GM21367 (cell line): ENCODE data around the gene BTBD2.
A peak's percentile ranks its signal among the peaks of the same experiment; 100 is the strongest.

Source experiments
- ATAC-seq: cut with Tn5 transposase; IDR thresholded peaks from one replicate; pipeline ENCODE4 v1.9.1; 2021; ENCODE audit not compliant: unreplicated experiment

The BTBD2 gene

DNA sequence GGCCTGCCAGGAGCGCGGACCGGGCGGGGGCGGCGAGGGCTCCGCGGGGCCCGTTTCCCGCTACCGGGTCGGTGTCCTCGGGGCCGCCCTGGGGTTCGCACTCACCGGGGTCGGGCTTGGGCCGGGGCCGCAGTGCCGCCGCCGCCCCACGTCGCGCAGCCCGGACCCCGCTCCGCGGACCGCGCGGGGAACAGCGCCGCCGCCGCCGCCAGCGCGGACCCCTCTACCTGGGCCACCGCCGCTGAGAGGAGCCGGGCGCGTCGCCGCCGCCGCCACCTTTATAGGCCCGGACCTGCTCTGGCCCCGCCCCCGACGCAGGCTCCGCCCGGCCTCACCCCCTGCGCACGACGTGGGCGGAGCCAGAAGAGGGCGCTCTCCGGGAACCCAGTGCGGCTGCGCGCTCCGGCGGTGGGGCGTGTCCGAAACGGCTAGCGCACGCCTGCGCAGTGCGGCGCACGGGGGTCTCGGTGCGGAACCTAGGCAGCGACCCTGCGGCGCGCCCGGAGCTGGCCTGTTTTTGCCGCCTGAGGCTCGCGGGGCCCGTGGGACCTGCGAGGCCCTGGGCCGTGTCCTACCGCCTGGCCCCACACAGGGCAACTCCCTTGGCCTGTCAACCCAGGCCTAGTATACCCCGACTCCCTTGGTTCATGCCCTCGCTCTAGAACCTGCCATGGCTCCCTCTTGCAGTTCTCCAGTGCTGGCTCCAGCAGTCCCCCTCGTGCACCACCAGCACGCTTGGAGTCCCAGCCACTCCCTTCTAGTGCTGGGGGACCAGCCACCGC is 35.7 kb upstream of the BTBD2 start, which contains the start of gene MKNK2:
Gene MKNK2 (minus strand): TSS at position 254 of the 782 bp plus-strand sequence. CDS start 393 bp downstream, outside the sequence.
- peak; percentile 40 for ATAC-seq

DNA sequence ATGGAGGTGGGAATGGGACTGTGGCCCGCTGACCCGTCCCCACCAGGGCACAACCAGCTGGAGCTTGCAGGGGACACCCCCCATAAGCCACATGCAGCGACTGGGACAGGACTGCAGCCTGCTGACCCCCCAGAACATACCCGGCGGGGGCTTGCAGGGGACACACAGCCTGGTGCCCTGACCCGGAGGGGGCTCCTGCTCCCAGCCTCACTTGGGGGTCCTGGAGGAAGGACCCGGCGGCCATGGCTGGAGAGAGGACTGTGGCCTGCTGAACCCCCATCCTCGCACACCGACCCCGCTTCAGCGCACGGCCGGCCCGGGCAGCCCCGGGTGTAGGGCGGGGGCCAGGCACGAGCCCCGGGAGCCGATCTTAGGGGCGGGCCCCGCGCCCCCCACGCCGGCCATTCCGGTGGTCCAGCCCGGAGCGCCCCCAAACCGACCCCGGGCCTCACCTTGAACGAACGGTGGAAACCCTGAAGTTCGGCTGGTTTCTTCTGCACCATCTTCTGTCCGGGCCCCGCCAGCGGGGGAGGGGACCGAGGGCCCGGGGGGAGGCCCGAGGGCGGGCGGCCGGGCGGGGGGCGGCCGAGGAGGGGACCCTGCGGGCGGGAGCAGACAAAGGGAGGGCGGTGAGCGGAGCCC is 35.0 kb upstream of the BTBD2 start:
- peak; percentile 1 for ATAC-seq

DNA sequence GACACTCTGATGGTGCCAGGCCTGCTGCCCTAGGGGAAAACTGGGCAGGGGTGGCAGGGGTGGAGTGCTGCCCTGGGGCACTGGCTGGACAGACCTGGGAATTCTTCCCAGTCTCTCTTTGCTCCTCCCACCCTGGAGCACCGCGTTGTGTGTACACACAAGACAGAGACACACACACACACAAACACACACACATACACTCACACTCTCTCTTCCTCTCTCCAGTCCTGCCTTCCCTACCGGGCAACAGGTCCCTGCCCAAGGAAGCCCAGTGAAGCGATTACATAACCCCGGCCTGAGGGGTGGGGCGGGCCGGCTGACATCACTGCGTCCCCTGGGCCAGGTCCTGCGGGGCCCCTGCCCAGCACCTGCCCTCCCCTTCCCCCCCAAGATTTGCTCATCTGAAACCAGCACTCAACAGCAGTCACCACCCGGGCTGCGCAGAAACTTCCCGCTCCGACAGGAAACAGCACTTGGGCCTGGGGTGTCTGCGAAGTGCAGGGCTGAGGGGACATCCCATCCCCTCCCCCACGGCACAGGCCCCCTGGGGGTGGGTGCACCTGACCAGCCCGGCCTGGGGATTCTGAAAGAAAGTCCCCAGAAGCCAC is 34.3 kb upstream of the BTBD2 start:
- no peak for ATAC-seq

DNA sequence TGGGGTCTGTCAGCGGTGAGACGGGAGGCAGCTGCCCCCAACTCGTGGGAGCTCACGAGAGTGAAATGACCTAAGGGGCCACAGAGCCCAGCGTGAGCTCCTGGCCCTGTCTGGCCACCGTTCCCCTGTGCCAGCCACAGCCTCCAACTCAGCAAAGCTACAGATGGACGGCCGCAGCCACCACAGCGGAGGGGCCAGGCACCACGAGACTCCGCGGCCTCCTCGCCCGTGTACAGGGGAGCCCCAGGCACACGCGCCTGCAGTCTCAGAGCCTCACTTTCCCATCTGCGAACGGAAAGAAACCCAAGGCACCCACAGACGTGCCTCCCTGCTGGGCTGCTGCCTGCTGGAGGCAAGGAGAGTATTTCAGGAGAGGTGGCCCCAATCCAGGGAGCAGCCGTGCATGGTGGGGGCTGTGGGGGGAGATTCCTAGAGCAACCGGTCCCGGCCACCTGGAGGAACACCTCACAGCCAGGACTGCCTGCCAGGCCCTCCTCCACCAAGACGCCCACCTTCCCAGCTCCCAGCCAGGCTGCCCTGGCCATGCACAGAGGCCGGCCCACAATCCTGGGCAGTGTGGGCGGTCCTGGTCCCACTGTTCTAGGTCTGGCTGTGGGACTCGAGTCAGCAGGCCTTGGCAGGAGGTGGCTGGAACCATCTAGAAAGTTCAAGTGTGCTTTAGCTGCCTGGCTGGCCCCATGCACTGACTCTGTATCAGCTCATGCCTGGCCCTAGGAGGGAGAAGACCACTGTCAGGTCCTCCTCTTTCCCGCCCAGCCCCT is 33.6 kb upstream of the BTBD2 start:
- no peak for ATAC-seq

DNA sequence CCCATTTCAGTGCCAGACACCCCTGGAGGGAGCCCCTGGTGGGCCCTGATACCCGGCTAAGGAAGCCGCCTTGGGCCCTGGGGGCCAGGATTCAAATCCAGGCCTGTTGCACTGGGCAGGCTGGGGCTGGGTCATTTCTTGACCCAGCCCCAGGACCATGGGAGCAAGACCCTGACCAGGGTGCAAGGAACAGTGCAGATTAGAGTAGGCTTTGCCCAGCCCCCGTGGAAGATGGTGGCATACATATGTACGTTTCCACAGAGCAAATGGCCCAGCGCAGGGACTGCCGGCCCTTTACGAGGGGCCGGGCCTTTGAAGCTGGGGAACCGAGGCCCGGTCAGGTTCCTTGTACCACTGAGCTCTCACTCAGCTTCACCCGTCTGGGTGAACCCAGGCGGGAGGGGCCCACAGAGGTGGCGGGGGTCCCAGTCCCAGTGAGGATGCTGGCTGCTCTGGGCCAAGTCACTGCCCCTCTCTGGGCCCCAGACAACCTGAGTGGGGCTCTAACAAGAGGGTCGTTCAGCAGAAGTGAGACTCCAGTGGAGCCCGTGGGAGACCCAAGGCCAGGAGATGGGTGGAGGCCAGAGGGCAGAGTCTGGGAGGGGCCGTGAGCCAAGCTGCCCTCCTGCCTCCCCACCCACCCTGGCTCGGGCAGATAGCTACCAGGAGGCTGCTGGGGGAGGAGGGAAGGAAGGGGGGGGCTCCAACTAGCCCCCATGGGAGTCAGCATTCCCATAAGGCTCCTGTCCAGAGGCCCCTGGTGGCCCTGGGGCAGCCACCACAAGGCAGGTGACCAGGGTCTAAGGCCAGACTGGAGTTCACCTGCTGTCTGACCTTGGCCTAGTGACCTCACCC is 32.8 kb upstream of the BTBD2 start:
- ATAC-seq: no peak

DNA sequence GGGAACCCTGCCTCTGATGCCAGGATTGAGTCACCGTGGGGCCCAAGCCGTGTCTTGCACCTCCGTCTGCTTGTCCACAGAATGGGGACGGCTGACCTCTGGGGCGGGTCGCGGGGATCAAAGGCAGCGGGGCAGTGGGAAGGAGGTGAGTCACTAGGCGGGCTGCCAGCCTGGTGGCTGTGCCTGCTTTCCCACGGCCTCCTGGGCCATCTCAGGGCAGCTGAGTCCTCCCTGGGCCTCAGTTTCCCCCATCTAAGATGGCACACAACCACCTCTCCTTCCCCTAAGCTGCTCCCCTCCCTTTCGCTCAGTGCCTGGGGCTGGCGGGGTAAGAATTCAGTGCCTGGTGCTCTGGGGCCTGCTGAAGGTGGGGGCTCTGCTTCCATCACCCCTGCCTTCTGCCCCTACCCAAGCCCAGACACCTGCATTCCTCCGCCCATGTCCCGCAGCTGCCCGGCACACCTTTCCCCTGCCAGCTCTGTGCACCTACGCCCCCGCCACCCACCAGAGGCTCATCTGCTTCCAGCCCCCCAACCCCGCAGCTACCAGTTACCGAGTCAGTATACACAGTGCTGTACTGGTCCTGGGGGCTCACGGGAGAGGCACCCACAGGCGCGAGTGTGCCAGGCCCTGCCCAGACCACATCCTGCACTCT is 32.1 kb upstream of the BTBD2 start:
- no peak for ATAC-seq

DNA sequence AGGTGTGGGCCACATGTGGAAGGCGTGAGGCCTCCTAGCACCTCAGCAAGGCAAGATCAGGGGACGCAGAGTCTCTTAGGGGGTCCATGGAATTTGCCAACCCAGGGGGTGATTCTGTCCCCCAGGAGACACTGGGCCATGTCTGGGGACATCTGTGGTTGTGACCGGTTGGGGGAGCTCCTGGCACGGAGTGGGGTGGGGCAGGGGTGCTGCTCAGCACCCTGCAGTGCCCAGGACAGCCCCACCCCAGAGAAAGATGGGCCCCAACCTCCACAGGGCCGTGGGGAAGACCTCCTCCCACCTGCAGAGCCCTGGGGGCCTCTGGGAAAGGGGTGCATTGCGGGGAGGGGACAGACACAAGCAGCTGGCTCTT is 31.5 kb upstream of the BTBD2 start:
- ATAC-seq: no peak

DNA sequence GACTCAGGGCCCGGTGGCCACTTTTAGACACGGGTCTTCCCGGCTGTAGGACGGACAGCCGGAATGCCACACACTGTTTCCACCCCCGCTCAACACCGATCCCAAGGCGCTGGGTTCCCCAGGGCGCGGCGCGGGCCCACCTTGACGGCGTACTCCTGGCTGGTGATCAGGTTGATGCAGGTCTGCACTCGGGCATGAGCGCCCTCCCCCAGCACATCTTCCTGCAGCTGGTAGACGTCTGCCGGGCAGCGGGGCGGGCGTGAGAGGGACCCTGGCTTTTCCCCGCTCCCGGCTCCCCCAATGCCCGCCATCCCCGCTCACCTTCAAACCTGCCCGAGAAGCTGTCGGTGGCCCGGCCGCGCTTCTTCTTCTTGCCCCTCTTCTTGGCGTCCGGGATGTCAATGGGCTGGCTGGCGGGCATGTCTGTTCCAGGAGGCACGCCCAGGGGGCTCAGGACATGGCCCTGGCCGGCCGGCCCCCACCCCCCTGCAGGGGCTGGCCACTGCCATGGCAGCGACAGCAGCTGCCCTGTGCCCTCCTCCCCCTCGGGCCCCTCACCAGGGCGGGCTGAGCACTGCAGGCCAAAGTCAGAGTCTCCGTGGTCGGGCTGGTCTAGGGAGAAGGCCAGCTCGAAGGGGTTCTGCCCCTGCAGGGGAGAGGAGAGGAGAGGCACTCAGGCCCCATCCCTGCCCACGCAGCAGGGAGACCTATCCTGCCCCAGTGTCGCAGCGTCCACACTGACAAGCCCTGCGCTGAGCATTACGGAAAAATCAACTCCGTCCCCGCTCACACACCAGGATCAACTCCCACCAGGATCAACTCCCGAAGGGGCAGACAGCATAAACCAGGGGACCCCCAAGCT is 30.8 kb upstream of the BTBD2 start:
- ATAC-seq: no peak

DNA sequence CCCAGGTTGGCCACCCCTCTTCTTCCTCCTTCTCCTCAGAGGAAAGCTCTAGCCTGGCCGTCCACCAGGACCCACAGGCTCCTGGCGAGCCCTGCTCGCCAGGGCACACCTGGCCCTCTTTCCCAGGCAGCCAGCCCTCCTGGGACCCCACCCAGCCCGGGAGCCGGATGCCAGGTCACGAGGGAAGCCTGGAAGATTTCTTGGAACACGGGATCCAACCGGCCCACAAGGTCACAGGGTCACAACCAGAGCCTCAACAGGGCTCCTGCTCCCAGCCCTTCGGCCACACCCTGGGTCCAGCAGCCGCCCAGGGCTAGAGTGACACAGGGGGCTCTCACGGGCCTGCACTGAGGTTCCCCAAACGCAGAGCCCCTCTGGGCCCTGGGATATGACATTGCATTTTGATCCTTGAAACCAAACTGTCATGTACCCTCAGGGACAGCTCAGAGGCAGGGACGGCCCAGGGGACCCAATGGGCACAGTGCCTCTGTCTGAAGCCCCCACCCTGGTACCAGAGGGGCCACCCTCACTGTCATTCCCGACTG is 30.1 kb upstream of the BTBD2 start:
- no peak for ATAC-seq

DNA sequence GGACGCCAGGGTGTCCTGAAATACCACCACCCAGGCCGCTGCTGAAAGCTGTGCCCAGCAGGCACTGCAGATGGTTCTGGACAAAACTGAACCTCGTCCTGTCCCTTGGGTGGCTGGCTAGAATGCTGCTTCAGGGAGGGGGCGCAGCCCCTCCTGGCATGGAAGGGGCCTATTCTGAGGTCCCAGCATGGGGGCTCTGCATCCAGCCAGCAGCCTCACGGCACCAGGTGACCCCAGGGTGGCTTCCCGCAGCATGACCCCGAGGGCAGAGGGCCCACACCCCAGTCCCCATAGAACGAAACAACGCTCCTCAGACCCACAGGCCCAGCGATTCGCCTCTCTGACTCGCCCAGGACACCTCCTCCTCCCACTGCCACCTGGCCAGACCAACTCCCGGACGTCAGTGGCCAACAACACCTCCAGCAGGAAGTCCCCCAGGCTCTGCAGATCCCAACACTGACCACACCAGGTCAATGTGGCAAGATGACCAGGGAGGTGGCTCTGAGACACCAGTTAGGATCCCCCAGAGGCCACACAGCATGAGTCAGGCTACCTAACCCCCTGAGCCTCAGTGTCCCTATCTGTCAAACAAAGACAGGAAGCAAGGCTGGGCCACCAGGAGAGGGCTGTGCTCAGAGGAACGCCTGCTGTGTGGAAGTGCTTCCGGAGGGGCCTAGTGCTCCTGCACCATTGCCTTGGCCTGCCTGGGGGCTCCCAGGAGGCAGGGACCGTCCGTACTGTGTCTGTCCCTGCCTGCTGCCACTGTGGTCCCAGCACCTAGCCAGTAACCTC is 29.4 kb upstream of the BTBD2 start:
- no peak for ATAC-seq

DNA sequence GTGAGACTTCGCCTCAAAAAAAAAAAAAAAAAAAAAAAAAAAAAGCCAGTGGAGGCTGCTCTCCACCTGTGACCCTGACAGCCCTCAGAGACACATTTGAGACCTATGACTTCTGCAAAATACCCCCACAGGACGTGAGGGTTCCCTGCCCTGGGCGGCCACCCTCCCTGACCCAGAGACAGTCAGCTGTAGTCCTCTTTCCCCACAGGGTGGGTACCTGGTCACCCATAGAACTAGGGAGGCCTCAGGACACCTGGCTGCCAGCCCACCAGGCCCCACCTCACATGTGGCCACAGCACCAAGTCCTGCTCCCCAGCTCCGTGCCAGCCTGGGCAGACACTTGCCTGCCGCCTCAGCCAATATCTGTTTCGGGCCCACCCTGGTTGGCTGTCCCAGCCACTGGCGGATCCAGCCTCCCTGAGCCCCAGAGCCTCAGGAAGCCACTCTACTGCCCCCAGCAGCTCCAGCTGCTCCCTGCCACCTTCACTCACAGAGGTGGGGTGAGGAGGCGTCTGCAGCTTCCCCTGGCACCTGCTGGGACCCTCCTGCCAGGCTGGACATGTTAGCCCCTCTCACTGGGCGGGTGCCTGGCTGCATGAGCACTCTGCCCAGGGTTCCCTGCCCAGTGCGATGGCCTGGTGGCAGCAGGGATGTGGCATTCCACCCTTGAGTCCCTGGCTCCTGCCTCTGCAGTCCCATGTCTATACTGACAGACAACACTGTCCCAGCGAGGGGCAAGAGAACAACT is 28.6 kb upstream of the BTBD2 start:
- ATAC-seq: no peak

DNA sequence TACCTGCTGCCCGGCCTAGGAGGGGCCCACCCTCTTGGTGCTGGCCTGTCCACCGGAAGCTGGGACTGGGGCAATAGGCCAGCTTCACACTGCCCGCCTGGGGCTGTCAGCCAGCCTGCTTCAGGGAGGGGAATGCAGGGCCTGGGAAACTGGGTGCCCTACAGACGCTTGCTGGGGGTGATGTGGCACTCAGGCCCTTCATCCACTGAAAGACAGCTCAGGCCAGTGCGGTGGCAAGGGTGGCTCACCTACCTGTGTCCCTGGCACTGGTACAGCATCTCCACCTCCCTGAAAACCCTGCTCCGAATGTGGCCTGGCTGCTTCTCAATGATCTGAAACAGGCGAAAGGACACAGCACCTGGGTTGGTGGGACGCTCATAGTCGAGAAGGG is 27.7 kb upstream of the BTBD2 start:
- no peak for ATAC-seq

DNA sequence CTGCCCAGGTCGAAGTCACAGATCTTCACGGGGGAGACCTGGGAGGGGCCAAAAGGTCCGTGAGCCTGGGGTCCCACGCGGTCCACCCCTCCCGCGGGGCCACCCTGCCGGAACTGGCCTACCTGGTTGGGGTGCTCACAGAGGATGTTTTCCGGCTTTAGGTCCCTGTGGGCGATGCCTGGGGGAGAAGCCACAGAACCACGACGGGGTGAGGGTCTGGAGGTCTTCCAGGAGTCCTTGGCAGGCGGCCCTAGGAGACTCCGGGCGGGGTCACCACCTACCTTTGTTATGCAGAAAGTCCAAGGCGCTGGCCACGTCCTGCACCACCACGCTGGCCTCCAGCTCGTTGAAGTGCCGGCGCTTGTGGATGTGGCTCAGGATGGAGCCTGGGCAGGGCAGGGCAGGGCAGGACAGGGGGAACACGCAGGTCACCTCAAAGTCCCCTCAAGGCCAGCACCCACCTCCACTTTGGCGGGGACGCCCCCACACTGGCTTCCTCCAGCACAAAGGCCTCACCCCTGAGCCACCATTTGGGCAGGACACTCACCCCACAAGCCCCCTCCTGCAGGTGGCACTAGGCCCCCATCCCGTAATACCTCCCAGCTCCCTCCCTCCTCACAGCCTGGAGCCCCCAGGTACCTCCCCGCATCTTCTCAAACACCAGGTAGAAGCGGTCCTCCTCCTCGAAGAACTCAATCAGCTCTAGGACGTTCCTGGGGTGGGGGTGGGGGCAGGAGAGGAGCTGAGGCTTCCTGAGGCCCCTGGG is 27.2 kb upstream of the BTBD2 start:
- ATAC-seq: peak; percentile 7

DNA sequence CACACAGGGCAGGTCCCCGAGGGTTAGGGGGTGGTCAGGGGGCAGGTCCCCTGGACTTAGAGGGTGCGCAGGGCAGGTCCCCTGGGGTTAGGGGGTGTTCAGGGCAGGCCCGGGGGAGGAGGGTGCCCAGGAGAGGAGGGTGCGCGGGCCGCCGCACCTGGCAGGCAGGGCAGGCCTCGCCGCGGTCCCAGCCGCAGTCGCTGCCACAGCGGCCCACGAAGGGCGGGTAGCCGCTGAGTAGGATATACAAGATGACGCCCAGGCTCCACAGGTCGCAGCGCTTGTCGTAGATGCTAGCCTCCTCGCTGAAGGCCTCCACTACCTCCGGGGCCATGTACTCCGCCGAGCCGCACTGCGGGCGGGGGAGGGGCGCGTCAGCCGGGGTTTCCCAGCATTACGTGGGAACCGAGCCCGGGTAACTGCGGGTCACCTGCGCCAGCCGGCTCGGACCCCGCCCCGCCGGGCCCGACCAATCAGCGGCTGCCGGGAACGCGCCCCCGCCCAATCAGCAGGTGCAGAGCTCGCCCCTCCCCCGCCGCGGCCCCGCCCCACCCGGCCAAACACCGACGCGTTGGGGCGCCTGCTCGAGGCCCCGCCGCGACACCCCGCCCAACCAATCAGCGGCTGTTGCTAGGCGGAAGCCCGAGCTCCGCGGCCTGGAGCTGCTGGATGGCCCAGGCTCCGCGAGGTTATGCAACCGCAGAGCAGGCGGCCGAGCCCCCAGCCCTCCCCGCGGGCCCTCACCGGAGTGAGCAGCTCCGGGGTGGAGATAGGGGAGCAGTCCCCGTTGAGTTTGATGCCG is 26.4 kb upstream of the BTBD2 start:
- ATAC-seq: peak; percentile 38

DNA sequence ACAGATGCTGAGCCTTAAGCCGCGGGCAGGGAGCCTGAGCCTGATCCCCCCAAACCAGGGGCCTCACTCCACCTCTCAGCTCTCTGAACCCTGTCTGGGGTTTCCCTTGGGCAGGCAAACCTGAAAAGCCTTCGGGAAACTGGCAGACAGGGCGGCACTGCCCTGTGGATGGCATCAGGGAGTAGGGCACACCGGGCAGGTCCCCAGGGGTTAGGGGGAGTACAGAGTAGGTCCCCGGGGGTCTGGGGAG is 25.8 kb upstream of the BTBD2 start:
- ATAC-seq: no peak
